Stimulated activated CD4-positive, alpha-beta T cell treated with anti-CD3 and anti-CD28 coated beads, Interleukin-1b, Interleukin-23, amount 100 ng/mL, for 1 hour (primary cell): ENCODE data around the gene DOCK1.
"Not testable (repeated sequence)": the region's sequence is repeated elsewhere in the genome, so short reads cannot be mapped to it uniquely, and the experiment has no call there.

Source experiments
- DNase-seq, 2 donors: peaks; one replicate each; pipeline ENCODE4 v3.0.0-alpha.2; 2020; ENCODE audit warnings: low read depth in 2 of 2

The DOCK1 gene

DNA sequence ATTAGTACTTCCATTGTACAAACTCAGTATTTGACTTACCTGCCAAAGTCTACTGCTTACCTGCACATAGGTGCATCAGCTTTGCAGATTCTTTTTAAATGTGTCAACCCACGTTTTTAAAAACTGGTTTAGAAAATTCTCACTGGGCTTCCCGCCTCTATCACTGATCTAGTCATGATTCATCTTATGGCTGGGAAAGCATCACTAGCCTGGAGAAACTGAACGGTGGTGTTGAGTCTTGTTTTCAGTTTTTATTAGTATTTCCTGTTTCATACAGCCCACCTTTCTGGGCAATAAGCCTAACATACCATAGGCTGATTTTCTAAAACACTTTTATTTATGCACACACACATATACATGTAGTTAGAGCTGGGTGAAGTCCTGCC, 19.7 kb downstream of the DOCK1 start:
- no peak for DNase-seq

DNA sequence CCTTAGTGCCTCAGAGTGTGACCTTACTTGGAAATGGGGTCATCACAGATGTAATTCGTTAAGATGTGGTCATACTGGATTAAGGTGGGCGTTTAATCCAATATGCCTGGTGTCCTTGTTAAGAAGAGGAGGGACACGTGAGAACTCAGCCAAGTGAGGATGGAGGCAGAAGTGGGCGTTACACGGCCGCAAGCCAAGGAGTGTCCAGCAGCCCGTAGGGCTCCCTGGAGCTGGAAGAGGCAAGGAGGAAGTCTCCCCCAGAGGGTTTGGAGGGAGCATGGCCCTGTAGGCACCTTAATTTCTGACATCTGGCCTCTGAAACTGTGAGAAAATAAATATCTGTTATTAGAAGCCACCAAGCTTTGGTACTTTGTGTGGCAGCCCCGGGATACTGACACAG, 21.3 kb downstream of the DOCK1 start:
- DNase-seq, result no peak

DNA sequence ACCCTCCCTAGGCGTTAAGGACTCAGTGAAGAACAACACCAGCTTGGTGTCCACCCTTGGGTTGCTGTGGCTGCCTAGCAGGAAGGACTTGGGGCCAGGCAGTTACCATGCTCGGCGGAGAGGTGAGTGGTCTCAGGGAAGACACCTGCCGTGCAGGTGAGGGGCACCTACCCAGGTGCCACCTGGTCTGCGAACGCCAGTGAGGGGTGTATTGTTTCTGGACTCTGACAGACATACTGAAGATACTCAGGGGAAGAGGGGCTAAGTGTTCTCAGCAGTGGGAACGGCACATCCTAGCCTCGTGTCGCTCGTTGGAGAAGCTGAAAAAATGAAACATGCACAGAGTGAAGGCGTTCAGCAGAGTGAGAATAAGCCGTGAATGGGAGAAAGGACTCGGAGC, 22.6 kb downstream of the DOCK1 start:
- no peak for DNase-seq

DNA sequence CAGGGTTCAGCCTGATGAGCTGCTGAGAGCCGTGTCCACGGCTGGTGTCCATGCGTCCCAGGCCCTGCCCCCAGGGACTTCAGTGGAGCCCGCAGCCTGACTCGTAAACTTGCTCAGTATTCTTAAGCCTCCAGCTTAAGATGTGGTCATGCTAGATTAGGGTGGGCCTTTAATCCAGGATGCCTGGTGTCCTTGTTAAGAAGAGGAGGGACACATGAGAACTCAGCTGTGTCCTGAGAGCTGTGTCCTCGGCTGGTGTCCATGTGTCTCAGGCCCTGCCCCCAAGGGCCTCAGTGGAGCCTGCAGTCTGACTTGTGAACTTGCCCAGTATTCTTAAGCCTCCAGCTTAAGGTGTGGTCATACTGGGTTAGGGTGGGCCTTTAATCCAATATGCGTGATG, 23.0 kb downstream of the DOCK1 start:
- DNase-seq, result no peak

DNA sequence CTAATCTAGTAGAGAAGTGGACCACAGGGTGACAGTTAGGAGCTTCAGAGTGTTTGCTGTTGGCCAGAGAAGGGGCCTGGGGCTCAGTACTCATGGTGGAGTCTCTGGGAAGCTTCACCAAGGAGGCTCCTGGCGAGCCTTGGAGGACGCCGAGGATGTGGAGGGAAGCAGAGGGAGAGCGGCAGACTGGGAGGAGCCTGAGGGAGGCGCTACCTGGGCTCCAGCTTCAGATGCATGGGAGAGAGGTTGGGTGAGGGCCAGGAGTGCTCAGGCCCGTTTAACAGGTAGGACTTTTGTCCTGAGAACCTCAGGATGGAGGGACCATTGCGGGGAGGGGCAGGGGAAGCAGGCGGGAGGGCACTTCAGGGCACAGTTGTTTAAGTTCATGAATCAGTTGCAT, 24.2 kb downstream of the DOCK1 start:
- no peak for DNase-seq

DNA sequence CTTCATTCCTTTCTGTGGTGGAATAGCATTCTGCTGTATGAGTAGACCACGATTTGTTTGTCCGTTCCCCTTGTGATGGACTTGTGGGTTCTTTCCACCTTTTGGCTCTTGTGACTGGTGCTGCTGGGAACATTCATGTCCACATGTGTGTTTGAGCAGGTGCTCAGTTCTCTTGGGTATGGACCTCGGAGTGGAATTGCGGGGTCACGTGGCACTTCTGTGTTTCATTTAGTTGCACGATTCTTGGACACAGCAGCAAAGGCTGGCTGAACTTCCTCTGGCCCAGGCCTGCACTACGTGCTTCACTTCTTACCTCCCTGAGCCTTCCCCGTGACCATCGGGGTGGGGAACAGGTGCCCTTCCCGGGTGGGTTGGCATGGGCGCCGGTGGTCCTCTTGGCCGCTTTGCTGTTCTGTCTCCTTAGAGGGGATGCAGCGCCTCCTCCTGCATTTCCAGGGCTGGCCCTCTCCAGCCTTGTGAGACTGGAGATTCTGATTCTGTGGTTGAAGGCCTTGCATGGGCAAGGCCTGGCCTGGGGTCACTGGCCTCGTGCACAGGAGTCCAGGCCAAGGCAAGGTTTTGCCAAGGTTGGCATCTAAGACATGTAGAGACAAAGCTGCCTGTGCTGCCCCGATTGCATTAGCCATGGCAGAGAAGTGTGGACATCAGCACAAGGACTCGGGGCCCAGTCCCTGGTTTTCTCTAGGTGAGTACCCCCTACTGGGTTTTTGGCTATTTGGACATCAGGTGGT, 25.1 kb downstream of the DOCK1 start:
- no peak for DNase-seq

DNA sequence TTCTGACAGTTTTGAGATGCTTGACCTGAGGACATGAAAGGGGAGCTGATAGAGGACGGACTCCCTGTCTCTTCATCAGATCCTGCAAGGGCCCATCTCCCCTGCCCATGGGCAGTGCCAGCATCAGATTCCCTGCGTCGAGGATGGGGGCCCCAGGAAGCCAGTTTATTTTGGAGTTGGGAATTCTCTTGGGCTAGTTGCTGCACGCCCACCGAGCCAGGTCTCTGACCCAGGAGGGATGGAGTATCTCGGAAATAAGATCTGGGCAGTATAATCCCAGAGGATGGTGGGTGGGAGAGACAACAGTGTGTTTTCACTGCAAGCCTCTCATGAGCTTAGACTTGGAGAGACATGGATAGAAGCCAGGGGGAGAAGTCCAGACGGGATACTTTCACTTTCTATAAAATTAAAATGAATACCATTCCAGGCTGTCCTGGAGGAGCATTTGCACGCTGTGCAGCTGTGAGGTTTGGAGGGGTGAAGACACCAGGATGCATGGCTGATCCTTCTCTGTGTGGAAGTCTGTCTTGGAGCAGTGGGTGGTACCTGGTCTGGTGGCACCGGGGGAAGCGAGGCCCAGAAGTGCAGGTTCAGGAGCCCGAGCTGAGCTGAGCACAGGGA, 25.8 kb downstream of the DOCK1 start:
- no peak for DNase-seq

DNA sequence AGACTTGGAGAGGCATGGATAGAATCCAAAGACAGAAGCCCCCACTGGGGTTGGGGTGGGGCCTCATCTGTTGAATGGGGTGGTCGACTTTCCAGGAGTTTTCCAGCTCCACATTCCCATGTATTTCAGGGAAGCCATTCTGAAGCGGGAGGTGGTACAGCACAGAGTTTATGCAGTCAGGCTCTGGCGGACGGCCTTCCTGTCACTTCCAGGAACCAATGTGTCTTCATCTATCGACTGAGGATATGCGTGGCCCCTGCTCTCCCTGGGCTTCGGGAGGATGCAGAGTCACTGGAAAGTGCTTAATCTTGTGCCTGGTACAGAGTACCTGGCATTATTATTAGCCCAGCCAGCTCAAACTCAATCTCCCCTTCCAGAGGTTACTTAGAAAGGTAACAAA, 26.3 kb downstream of the DOCK1 start:
- no peak for DNase-seq

DNA sequence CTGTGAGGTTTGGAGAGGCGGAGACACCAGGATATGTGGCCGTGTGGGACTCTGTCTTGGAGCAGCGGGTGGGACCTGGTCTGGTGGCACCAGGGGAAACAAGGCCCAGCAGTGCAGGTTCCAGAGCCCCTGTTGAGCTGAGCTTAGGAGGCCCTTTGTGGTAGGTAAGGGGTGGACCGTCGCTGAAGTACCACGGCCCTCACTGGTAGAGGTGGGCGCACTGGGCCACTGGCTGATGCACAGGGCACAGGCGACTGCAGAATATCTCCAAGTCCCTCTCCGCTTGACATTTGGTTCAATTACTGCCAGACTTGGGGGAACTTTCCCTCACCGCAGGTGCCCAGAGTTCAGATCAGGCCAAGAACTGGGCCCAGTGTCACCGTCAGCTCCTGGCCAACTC, 27.3 kb downstream of the DOCK1 start:
- DNase-seq, result no peak

DNA sequence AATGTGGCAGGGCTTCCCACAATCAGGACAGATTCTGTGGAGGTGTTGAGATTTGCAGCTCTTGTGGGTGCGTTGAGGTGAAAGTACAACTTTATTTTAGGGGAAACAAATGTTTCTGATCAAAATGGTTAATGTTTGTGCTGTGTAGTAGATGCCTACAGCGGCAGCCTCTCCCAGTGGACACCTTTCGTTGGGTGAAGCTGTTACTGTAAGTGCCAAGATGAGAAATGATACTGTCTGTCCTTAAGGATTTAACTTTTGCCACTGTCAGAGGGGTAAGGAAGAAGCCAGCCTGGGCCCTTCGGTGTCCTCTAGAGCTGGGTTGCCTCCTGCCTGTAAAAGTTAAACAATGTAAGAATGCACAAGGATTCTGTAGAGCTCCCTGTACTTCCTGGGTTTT, 27.9 kb downstream of the DOCK1 start:
- DNase-seq, result no peak

DNA sequence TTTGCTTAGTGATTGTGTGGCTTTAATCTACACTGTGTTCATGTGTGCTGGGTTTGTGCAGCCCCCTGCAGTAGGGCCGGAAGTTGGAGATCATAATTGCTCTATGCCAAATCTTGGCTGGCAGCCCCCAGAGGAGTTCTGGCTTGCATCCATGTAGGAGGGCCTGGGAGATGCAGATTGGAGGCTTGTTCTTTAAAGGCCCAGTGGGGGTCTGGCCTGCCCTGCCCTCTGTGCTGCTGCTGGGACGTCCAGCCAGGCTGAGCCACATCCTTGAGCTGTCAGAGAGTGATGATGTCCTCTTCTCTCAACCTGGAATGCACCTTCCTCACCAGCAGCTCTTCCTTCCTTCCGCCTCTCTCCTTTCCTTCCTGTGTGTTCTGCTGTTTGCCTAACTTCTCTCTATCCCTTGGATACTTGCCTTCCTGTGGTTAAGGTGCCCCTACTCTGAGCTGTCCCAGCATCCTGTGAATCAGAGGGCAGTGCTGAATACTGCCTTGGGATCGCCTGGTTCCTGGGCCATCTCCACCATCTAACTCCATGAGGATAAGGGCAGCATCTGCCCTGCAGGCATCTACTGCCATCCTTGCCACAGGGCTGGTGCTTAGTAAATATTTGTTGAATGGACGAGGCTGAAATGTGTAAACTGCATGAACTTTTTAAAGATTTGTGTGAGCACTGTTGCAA, 30.2 kb downstream of the DOCK1 start:
- no peak for DNase-seq

DNA sequence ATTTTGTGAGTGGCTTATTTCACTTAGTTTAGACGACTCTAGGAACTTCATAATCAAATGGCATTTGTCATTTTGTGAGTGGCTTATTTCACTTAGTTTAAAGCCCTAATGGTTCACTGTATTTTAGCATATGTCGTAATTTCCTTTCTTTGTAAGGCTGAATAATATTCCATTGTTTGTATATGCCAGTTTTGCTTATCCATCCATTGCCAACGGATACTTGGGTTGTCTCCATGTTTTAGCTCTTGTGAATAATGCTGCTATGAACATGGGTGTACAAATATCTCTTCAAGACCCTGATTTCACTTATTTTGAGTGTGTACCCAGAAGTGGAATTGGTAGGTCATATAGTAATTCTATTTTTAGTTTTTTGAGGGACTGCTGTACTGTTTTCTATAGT, 31.8 kb downstream of the DOCK1 start:
- no peak for DNase-seq

DNA sequence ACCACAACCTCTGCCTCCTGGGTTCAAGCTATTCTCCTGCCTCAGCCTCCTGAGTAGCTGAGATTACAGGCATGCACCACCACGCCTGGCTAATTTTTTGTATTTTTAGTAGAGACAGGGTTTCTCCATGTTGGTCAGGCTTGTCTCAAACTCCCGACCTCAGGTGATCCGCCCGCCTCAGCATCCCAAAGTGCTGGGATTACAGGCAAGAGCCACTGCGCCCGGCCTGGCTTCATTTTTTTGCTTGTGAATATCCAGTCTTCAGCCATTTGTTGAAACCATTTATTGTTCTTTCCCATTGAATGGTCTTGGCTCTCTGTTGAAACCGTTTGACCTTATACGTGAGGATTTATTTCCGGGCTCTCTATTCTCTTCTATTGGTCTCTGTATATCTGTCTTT, 32.9 kb downstream of the DOCK1 start:
- not testable (repeated sequence) for DNase-seq

DNA sequence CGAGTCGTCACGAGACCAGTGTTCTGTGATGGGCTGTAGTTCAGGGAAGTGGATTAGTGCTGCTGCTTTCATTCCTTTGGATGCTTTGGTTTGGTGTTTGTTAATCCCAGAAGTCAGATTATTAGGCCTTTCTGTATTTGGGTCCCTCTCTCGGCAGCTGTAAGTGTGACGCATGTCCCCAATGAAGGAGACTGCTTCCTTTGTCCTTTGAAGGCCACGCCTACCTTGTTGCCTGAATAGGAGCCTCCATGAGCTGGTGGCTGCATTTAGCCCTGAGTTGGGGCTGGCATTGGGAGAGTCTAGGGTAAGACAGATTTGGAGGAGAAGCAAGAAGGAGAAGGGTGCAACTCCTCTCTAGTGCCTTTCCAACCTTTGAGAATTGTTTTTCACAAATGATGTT, 34.5 kb downstream of the DOCK1 start:
- no peak for DNase-seq

DNA sequence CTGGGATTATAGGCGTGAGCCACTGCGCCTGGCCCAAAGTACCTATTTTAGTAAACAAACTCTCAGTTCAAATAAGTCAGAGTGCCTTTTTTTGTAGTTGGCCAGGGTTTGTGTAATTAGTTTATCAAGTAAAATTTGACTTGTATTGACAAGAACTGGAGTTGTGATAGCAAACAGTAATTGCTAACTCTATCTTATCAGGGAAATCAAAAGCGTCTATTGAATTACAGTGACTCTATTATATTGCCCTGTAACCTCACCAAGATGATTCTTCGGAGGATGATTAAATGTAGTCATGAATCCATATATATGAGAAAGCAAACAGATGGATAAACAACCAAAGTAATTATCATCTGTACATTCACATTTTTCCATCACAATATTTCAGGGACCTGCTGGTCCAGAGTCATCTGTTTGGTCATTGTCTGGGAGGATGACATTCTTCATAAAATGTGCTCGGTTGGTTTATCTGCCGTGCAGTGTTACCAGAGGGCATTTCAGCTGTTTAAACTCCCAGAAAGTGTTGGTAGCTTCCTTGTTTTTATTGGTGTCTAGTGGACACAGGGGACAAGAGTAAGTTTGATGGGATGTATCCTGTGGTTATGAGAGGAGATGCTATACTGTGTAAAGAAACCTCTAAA, 35.6 kb downstream of the DOCK1 start:
- DNase-seq, result no peak

DNA sequence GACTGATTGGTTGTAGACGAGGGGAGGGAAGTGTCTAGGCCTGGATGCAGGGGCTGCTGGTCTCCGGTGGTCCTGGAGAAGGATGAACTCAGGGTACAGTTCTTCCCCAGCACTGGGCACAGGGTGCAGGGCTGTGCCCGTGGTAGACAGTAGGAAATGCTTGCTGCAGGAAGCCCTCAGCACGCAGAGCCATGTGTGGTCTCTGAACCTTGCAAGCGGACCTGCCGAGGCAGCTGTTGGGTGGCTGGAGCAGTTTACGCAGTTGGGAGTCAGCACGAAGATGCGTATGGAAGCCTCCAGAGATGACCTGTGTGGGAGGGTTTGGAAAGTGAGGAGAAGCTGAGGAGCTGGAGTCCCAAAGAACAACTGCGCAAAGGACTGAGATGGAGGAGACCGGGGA, 39.0 kb downstream of the DOCK1 start:
- no peak for DNase-seq

DNA sequence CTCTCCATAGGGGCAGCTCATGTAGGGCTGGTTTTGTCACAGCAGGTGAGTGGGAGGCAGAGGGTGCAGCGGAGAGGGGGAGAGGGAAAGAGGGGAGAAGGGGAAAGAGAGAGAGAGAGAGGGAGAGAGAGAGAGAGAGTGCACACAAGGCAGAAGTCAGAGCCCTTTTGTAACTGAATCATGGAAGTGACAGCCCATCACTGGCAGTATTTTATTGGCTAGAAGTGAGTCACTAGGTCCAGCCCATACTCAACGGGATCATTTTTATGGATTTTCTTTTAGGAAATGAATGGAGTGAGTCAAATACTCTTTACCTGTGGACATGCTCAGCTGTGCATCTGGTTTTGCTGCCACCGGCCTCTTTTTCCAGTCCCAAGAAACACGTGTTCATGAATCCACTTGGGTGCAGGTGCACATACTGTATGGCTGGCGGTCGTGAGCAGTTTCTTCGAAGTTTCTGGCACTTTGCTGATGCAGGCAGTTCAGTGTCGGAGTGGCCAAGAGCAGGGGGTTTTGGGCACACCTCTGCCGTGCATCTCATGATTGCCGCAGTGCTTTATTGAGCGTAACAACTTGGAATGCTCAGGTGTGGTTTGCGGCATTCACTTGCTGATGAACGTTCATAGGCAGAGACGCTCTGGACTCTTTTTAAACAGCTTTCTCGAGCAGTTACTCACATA, 40.3 kb downstream of the DOCK1 start:
- DNase-seq, result no peak

DNA sequence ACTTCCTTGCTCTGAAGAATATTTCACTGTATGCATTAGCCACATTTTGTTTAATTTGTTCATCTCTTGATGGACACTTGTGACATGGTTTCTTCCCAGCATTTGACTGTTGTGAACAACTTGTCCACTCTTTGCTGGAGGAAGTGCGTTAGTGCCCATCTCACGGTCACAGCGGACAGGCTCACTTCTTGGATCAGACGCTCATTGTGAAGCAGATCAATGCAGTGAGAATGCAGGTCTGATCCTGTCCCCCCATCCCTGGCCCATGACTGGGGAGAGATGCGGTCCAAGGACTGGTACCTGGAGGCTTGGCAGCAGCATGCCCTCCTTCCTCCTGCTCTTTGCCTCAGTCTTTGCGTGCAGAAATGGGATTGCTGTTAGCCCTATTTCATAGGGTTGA, 41.5 kb downstream of the DOCK1 start:
- DNase-seq, result no peak

DNA sequence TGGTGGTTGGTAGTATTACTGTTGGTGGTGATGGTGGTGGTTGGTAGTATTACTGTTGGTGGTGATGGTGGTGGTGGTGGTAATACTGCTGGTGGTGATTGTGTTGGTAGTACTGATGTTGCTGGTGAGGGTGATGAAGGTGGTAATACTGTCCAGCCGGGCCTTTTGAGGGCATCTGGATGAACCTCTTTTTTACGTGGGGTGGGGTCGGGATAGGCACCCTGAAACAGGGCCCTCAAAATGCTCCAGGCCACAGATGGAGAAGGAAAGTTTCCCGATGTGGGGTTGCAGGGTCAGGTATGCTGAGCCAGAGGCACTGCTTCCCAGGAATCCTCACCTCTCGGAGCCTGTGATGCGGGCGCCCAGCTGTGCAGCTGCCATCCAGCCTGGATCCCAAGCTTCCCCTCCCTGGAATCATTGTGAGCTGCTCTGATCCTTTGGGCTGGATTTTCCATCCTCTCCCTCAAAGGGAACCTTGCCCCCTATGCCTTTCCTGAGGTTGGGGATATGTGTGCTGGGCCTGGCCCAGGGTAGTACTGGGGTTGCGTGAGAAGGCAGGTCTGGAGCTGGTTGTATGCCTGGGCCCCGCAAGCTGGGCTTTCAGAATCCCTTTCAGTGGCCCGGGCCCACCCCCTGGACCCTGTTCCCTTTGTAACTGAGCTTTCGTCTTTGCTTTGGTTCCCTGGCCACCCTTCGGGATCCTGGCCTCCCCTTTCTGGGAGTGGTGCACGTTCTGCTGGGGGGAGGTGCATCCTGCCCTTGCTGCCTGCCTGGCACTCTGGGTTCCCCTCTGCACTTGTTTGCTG, 43.3 kb downstream of the DOCK1 start:
- DNase-seq, result no peak

DNA sequence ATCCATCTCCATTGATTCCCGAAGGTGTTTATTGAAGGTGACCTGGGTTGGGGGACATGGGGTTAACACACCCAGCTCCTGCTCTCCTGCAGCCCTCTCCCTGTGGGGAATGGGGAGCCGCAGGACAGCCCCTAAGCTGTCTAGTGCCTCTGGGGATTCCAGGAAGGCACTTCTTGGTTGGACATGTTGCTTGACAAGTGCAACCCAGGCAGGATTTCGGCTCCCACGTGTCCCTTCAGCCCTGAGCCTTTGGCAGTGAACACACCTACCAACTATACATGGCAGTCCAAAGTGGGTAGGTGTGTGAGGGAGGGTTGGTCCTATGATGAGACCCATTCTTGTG, 43.9 kb downstream of the DOCK1 start:
- DNase-seq, result no peak

DNA sequence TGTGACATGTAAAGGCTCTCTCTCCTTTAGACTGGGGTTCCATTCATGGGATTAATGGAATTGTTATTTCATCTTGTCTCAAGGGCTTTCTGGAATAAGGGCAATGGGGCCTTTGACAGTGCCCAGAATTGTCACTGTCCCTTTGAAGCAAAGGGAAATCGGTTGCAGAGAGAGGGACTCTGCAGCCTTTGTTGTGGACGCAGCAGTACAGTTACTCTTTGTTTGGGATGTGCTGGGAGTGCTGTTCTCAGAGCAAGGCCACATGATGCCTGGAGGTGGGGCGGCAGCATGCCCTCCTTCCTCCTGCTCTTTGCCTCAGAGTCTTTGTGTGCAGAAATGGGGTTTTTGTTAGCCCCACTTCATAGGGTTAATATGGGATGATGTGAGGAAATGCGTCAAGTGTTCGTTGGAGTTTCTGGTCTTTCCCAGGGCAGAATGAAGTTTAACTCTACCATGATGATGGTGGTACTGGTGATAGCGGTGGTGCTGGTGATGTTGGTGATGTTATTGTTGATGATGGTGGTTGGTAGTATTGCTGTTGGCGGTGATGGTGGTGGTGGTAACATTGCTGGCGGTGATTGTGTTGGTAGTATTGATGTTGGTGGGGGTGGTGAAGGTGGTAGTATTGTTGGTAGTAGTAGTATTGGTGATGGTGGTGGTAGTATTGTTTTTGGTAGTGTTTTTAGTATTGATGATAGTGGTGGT, 45.3 kb downstream of the DOCK1 start:
- DNase-seq, result no peak
